Endothelial cell (in vitro differentiated cells): ENCODE data around the gene IGFL3. TPM values are rescaled to one million over a fixed set of nuclear protein-coding genes. Genes with fewer than 3 reads are reported as not detected.
"Not testable (repeated sequence)": the region's sequence is repeated elsewhere in the genome, so short reads cannot be mapped to it uniquely, and the experiment has no call there.

Experiments used
- DNase-seq: peaks from one replicate; pipeline ENCODE4 v3.0.0; 2021; ENCODE audit warnings: low spot score
- H3K27ac Mint-ChIP-seq: one replicate; pipeline ENCODE4 v1.8.0; 2021; ENCODE audit warnings: mixed read lengths, inconsistent platforms; ENCODE audit not compliant: unreplicated experiment
- H3K27me3 Mint-ChIP-seq: one replicate; pipeline ENCODE4 v1.8.0; 2021; ENCODE audit warnings: mild to moderate bottlenecking, moderate library complexity, mixed read lengths, inconsistent platforms; ENCODE audit not compliant: unreplicated experiment
- H3K36me3 Mint-ChIP-seq: one replicate; pipeline ENCODE4 v1.8.0; 2021; ENCODE audit warnings: mild to moderate bottlenecking, low read depth, mixed read lengths, inconsistent platforms; ENCODE audit not compliant: unreplicated experiment
- H3K4me1 Mint-ChIP-seq: one replicate; pipeline ENCODE4 v1.8.0; 2021; ENCODE audit warnings: mild to moderate bottlenecking, mixed read lengths, inconsistent platforms; ENCODE audit not compliant: unreplicated experiment
- H3K4me3 Mint-ChIP-seq: one replicate; pipeline ENCODE4 v1.8.0; 2021; ENCODE audit warnings: mild to moderate bottlenecking, mixed read lengths, inconsistent platforms; ENCODE audit not compliant: unreplicated experiment
- H3K9me3 Mint-ChIP-seq: one replicate; pipeline ENCODE4 v1.8.0; 2021; ENCODE audit warnings: mixed read lengths, inconsistent platforms; ENCODE audit not compliant: unreplicated experiment
- CTCF ChIP-seq: fragments of 200-600 bp; sonication (generic); IDR thresholded peaks from one replicate; pipeline ENCODE4 v1.5.0; 2021; ENCODE audit warnings: antibody characterized with exemption; ENCODE audit not compliant: unreplicated experiment
- total RNA-seq: library from RNA; stranded (reverse); fragmentation: NEBNext Ultra II Directional; extraction: Animal tissue kit (Norgen Biotek cat#: 25700); gene quantifications from one replicate; pipeline ENCODE4 v1.2.1, GENCODE V29; 2021; ENCODE audit not compliant: unreplicated experiment

Gene IGFL3
- total RNA-seq, 1 donor from 2014 or later, result not detected

- no peak for TF ChIP-seq CTCF
- Mint-ChIP-seq H3K4me1 (no peaks in the 10 kb centered on the region), H3K9me3 (no peaks in the 10 kb centered on the region)
These were observed 12.0 kb downstream of the IGFL3 start for GRCh38 chr19:46112527-46112926.

GRCh38 chr19:46111376-46111775 is 13.1 kb downstream of the IGFL3 start:
- Mint-ChIP-seq H3K9me3 (no peaks in the 10 kb centered on the region), H3K27me3 (no peaks in the 10 kb centered on the region)
- no peak for DNase-seq

More at GRCh38 chr19:46112527-46112926, 12.0 kb downstream of the IGFL3 start:
- Mint-ChIP-seq H3K27me3 (no peaks in the 10 kb centered on the region), H3K36me3 (no peaks in the 10 kb centered on the region), H3K27ac (no peak overlapping the region), H3K4me3 (no peak overlapping the region)
- DNase-seq, result no peak

DNA sequence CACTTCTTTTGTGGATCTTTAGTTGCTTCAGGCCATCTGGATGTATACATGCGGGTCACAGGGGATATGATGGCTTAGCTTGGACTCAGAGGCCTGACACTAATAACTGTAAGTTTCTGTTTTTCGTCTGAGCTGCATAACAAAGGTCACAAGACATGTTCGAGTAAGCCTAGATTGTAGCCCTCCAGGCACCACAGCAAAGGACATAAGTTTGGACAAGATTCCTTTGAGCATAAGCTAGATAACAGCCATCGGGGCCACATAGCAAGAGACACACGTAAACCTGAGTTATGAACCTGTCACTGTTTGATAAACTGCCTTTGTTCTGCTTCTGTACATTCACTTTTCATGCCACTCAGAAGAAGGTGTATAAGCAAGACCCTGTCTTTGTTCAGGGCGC is 14.6 kb downstream of the IGFL3 start:
- Mint-ChIP-seq H3K27me3 (no peaks in the 10 kb centered on the region), H3K27ac (no peak overlapping the region), H3K9me3 (no peaks in the 10 kb centered on the region), H3K4me1 (no peaks in the 10 kb centered on the region), H3K4me3 (no peak overlapping the region), H3K36me3 (no peaks in the 10 kb centered on the region)
- no peak for DNase-seq
- TF ChIP-seq CTCF, result no peak

More at GRCh38 chr19:46111376-46111775, 13.1 kb downstream of the IGFL3 start:
- Mint-ChIP-seq H3K4me3 (no peak overlapping the region), H3K36me3 (no peaks in the 10 kb centered on the region), H3K27ac (no peak overlapping the region), H3K4me1 (no peaks in the 10 kb centered on the region)
- no peak for TF ChIP-seq CTCF

GRCh38 chr19:46107371-46107770 is 17.1 kb downstream of the IGFL3 start:
- no peak for DNase-seq
- H3K4me1 Mint-ChIP-seq, result no peaks in the 10 kb centered on the region
- H3K27ac Mint-ChIP-seq, result no peak overlapping the region
- no peaks in the 10 kb centered on the region for H3K9me3 Mint-ChIP-seq
- TF ChIP-seq CTCF, result no peak
- no peaks in the 10 kb centered on the region for H3K36me3 Mint-ChIP-seq
- H3K4me3 Mint-ChIP-seq, result no peak overlapping the region
- no peaks in the 10 kb centered on the region for H3K27me3 Mint-ChIP-seq

GRCh38 chr19:46102333-46102732 is 22.2 kb downstream of the IGFL3 start:
- not testable (repeated sequence) for H3K9me3 Mint-ChIP-seq, H3K27ac Mint-ChIP-seq, H3K4me1 Mint-ChIP-seq, H3K36me3 Mint-ChIP-seq, H3K27me3 Mint-ChIP-seq, H3K4me3 Mint-ChIP-seq, DNase-seq

GRCh38 chr19:46101293-46101692 is 23.2 kb downstream of the IGFL3 start:
- no peaks in the 10 kb centered on the region for H3K4me1 Mint-ChIP-seq
- peaks cover 5% of the 10 kb centered on the region for H3K27me3 Mint-ChIP-seq
- H3K27ac Mint-ChIP-seq, result no peak overlapping the region
- H3K9me3 Mint-ChIP-seq, result peaks cover 8% of the 10 kb centered on the region
- H3K36me3 Mint-ChIP-seq, result peaks cover 5% of the 10 kb centered on the region
- no peak for TF ChIP-seq CTCF
- H3K4me3 Mint-ChIP-seq, result no peak overlapping the region
- DNase-seq, result no peak
